BJ (cell line): ENCODE measurements around the gene TXNRD1. TPM values are rescaled to one million over a fixed set of nuclear protein-coding genes. Genes with fewer than 3 reads are reported as not detected.

Experiments used
- CTCF ChIA-PET: fragments of 350-600 bp; formaldehyde crosslinking; extraction: SDS; loops from one replicate; lab custom pipeline; 2021; ENCODE audit warnings: antibody characterized with exemption, inconsistent platforms; lab: Yijun Ruan, JAX
- POLR2A ChIA-PET: fragments of 300-600 bp; sonication (Branson Sonifier 250); formaldehyde crosslinking; extraction: SDS; loops from one replicate; lab custom pipeline; 2021; ENCODE audit warnings: antibody characterized with exemption; lab: Charles Lee
- DNase-seq: peaks from one replicate; pipeline ENCODE4 v3.0.0-alpha.2; 2011; ENCODE audit warnings: low read depth
- H3K27me3 ChIP-seq: 2 replicates; pipeline ENCODE4 v1.6.0; 2011; ENCODE audit warnings: low read length; ENCODE audit not compliant: control insufficient read depth, insufficient read depth
- H3K36me3 ChIP-seq: 2 replicates; pipeline ENCODE4 v1.5.1; 2011; ENCODE audit warnings: low read length; ENCODE audit not compliant: control insufficient read depth, insufficient read depth
- H3K4me3 ChIP-seq: 2 replicates; pipeline ENCODE4 v1.5.1; 2011; ENCODE audit warnings: low read depth, mild to moderate bottlenecking, control low read depth, low read length
- CTCF ChIP-seq: IDR thresholded peaks from 2 replicates; pipeline ENCODE4 v1.5.1; 2011; ENCODE audit warnings: low read depth, mild to moderate bottlenecking, control low read depth, inconsistent platforms, low read length, moderate library complexity; ENCODE audit not compliant: insufficient read depth
- polyA plus RNA-seq: library from polyadenylated mRNA; depleted of rRNA; stranded (reverse); fragments of >200 nt; gene quantifications from 2 replicates; pipeline ENCODE4 v1.2.3, GENCODE V29; 2011

Gene TXNRD1
- polyA plus RNA-seq, 1 experiment: 1,028 TPM

- Histone ChIP-seq H3K27me3 (no peaks in the 10 kb centered on the region), H3K36me3 (no peaks in the 10 kb centered on the region), H3K4me3 (no peak overlapping the region)
- ChIA-PET POLR2A (no interaction called here), CTCF (no interaction called here)
- TF ChIP-seq CTCF: no peak
- DNase-seq: no peak
Observed at GRCh38 chr12:104248444-104248843, 32.9 kb downstream of the TXNRD1 start.

- ChIA-PET CTCF (no interaction called here), POLR2A (no interaction called here)
- no peaks in the 10 kb centered on the region for H3K36me3 ChIP-seq
- no peaks in the 10 kb centered on the region for H3K27me3 ChIP-seq
- DNase-seq: no peak
- no peak overlapping the region for H3K4me3 ChIP-seq
- no peak for TF ChIP-seq CTCF
Observed at GRCh38 chr12:104249017-104249416, 33.4 kb downstream of the TXNRD1 start.

GRCh38 chr12:104249898-104250297 lies 34.3 kb downstream of the TXNRD1 start:
- Histone ChIP-seq H3K27me3 (no peaks in the 10 kb centered on the region), H3K36me3 (no peaks in the 10 kb centered on the region), H3K4me3 (no peak overlapping the region)
- POLR2A ChIA-PET: no interaction called here
- no peak for TF ChIP-seq CTCF
- CTCF ChIA-PET: no interaction called here
- DNase-seq: no peak

- ChIA-PET CTCF (interaction anchor here (1.8 kb wide), 1 partner anchor 24 kb away, joined by 4 read pairs; no protein-coding TSS in a partner anchor), POLR2A (no interaction called here)
- TF ChIP-seq CTCF: no peak
- no peaks in the 10 kb centered on the region for H3K27me3 ChIP-seq
- H3K4me3 ChIP-seq: no peak overlapping the region
- H3K36me3 ChIP-seq: no peaks in the 10 kb centered on the region
- no peak for DNase-seq
Observed at GRCh38 chr12:104250366-104251125, 35.0 kb downstream of the TXNRD1 start.

- DNase-seq: no peak
- Histone ChIP-seq H3K27me3 (no peaks in the 10 kb centered on the region), H3K4me3 (no peak overlapping the region), H3K36me3 (no peaks in the 10 kb centered on the region)
- ChIA-PET POLR2A (no interaction called here), CTCF (interaction anchor here (0.7 kb wide), 1 partner anchor 24 kb away, joined by 3 read pairs; no protein-coding TSS in a partner anchor)
- no peak for TF ChIP-seq CTCF
Observed at GRCh38 chr12:104257913-104258472, 42.4 kb downstream of the TXNRD1 start.
